GM23338 (cell line): ENCODE data around the gene BRAF. TPM values are rescaled to one million over a fixed set of nuclear protein-coding genes. Genes with fewer than 3 reads are reported as not detected.

Experiments used
- ATAC-seq: fragments of 200-7000 bp; cut with Tn5 transposase; 3 replicates; pipeline ENCODE4 v1.9.1; 2020
- DNase-seq: peaks from one replicate; pipeline ENCODE4 v3.0.0-alpha.2; 2015; ENCODE audit warnings: low spot score
- H2AFZ ChIP-seq: fragments of 200-600 bp; sonication (generic); 2 replicates; pipeline ENCODE4 v1.8.0; 2016; ENCODE audit warnings: antibody characterized with exemption, mild to moderate bottlenecking, moderate library complexity
- H3F3A ChIP-seq: fragments of 200-600 bp; sonication (generic); replicated peaks from 2 replicates; pipeline ENCODE4 v1.8.0; 2017; ENCODE audit warnings: antibody characterized with exemption, mixed run types, low read depth
- H3K27ac ChIP-seq: fragments of 200-600 bp; sonication (generic); 2 replicates; pipeline ENCODE4 v1.6.1; 2016; ENCODE audit warnings: low read depth
- H3K27me3 ChIP-seq: fragments of 200-600 bp; sonication (generic); 2 replicates; pipeline ENCODE4 v1.8.0; 2016; ENCODE audit warnings: mild to moderate bottlenecking, mixed run types, moderate library complexity; ENCODE audit not compliant: insufficient read depth
- H3K36me3 ChIP-seq: fragments of 200-600 bp; sonication (generic); 2 replicates; pipeline ENCODE4 v1.8.0; 2016; ENCODE audit warnings: mild to moderate bottlenecking; ENCODE audit not compliant: insufficient read depth
- H3K4me1 ChIP-seq: fragments of 200-600 bp; sonication (generic); 2 replicates; pipeline ENCODE4 v1.8.0; 2016; ENCODE audit warnings: mild to moderate bottlenecking, moderate library complexity; ENCODE audit not compliant: insufficient read depth
- H3K4me2 ChIP-seq: fragments of 200-600 bp; sonication (generic); 2 replicates; pipeline ENCODE4 v1.7.1; 2017; ENCODE audit warnings: mixed run types
- H3K4me3 ChIP-seq: fragments of 200-600 bp; sonication (generic); 2 replicates; pipeline ENCODE4 v1.6.1; 2016; ENCODE audit warnings: mixed run types
- H3K79me2 ChIP-seq: fragments of 200-600 bp; sonication (generic); replicated peaks from 2 replicates; pipeline ENCODE4 v1.8.0; 2017; ENCODE audit warnings: mild to moderate bottlenecking; ENCODE audit not compliant: insufficient read depth
- H3K9me2 ChIP-seq: fragments of 200-600 bp; sonication (generic); 2 replicates; pipeline ENCODE4 v1.8.0; 2017; ENCODE audit not compliant: insufficient read depth
- H4K20me1 ChIP-seq: fragments of 200-600 bp; sonication (generic); replicated peaks from 2 replicates; pipeline ENCODE4 v1.8.0; 2017; ENCODE audit warnings: mild to moderate bottlenecking; ENCODE audit not compliant: insufficient read depth
- H3K27ac Mint-ChIP-seq: 2 replicates; pipeline ENCODE4 v1.8.0; 2020; ENCODE audit warnings: inconsistent platforms, mild to moderate bottlenecking, moderate library complexity, mixed read lengths
- H3K27me3 Mint-ChIP-seq: 3 replicates; pipeline ENCODE4 v1.8.0; 2022; ENCODE audit warnings: low read depth, mild to moderate bottlenecking, moderate library complexity, mixed read lengths, inconsistent platforms; ENCODE audit not compliant: insufficient read depth, poor library complexity
- H3K36me3 Mint-ChIP-seq: 3 replicates; pipeline ENCODE4 v1.8.0; 2021; ENCODE audit warnings: low read depth, mild to moderate bottlenecking, inconsistent platforms, moderate library complexity, mixed read lengths
- H3K4me1 Mint-ChIP-seq: 3 replicates; pipeline ENCODE4 v1.8.0; 2020; ENCODE audit warnings: mild to moderate bottlenecking, inconsistent platforms, mixed read lengths
- H3K4me3 Mint-ChIP-seq: 3 replicates; pipeline ENCODE4 v1.8.0; 2021; ENCODE audit warnings: moderate library complexity, mild to moderate bottlenecking, inconsistent platforms, mixed read lengths
- H3K9me3 Mint-ChIP-seq: 3 replicates; pipeline ENCODE4 v1.8.0; 2020; ENCODE audit warnings: moderate library complexity, mild to moderate bottlenecking, inconsistent platforms, mixed read lengths
- CREB1 ChIP-seq: fragments of 250-450 bp; sonication (Bioruptor Pico); IDR thresholded peaks from 2 replicates; pipeline ENCODE4 v1.5.0; 2020; ENCODE audit warnings: low read depth, mild to moderate bottlenecking, moderate library complexity
- JUNB ChIP-seq: IDR thresholded peaks from one replicate; pipeline ENCODE4 v1.6.1; 2016; ENCODE audit warnings: antibody characterized with exemption; ENCODE audit not compliant: unreplicated experiment
- REST ChIP-seq: IDR thresholded peaks from one replicate; pipeline ENCODE4 v1.6.1; 2018; ENCODE audit warnings: antibody characterized with exemption; ENCODE audit not compliant: unreplicated experiment
- polyA plus RNA-seq: library from polyadenylated mRNA; unstranded; fragments of >200 nt; fragmentation: Nextera tagmentation; extraction: Ambion mirVana; gene quantifications from 2 replicates; pipeline ENCODE4 v1.2.1, GENCODE V29; 2016
- total RNA-seq: library from RNA; depleted of rRNA; stranded (reverse); fragments of >200 nt; shearing (Covaris generic); gene quantifications from 2 replicates; pipeline ENCODE4 v1.2.3, GENCODE V29; 2014
- TF ChIP-seq, protein P1 (sequence below), 2 experiments: fragments of 200-600 bp in 1 of 2; sonication (generic) in 1 of 2; conservative IDR thresholded peaks; 2 replicates each; pipeline versions ENCODE4 v1.5.1 to v1.6.1; 2016 to 2017; ENCODE audit warnings: antibody characterized with exemption in 2 of 2, low read depth in 2 of 2, mild to moderate bottlenecking in 2 of 2, moderate library complexity in 1 of 2

The BRAF gene
- total and polyA plus RNA-seq, 2 experiments from 2014 or later: 14.6 to 36.8 TPM

- no peak for TF ChIP-seq REST
Measured at GRCh38 chr7:140911746-140912145, 13.0 kb downstream of the BRAF start (continued).

GRCh38 chr7:140909476-140910161 lies 15.1 kb downstream of the BRAF start:
- no peaks in the 10 kb centered on the region for H3K36me3 ChIP-seq
- H3K79me2 ChIP-seq: peaks cover 98% of the 10 kb centered on the region
- H3K4me3 ChIP-seq: no peak overlapping the region
- no peaks in the 10 kb centered on the region for H3F3A ChIP-seq
- no peak overlapping the region for H3K4me2 ChIP-seq
- ATAC-seq: no peak
- H3K4me3 Mint-ChIP-seq: no peak overlapping the region
- no peak overlapping the region for H2AFZ ChIP-seq
- no peak overlapping the region for H3K27ac Mint-ChIP-seq
- TF ChIP-seq CREB1 (CRISPR knock-in tag) (no peak), JUNB (no peak)
- peaks cover 13% of the 10 kb centered on the region for H3K4me1 ChIP-seq
- no peaks in the 10 kb centered on the region; the same call in 1 of the 3 replicates for H3K9me3 Mint-ChIP-seq
- H3K27me3 ChIP-seq: peaks cover 26% of the 10 kb centered on the region
- H3K36me3 Mint-ChIP-seq: no peaks in the 10 kb centered on the region
- DNase-seq: no peak
- no peak overlapping the region for H3K27ac ChIP-seq
- peaks cover 65% of the 10 kb centered on the region for H4K20me1 ChIP-seq
- H3K4me1 Mint-ChIP-seq: peaks cover 17% of the 10 kb centered on the region
- peaks cover 10% of the 10 kb centered on the region for H3K27me3 Mint-ChIP-seq
- H3K9me2 ChIP-seq: no peaks in the 10 kb centered on the region

DNA sequence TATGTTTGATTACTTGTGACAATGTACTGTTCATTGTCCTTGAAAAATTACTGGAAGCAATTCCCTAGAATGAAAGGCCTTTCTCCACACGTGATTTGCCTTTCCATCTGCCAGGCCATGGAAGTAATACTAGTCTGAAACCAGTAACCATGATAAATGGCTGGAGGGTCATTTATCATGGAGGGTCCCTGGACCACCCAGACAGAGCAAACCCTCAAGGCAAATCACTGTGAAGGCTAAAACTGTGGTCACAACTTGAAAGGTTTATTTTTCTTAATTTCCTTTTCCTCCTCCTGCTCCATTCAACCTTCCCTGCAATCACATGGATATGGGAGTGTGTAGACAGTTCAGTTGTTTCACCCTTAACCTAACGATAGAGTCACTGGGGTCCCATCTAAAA lies 16.4 kb downstream of the BRAF start:
- Mint-ChIP-seq H3K4me3 (no peak overlapping the region), H3K27ac (no peak overlapping the region), H3K36me3 (peaks cover 9% of the 10 kb centered on the region), H3K27me3 (peaks cover 10% of the 10 kb centered on the region), H3K9me3 (peaks cover under 1% of the 10 kb centered on the region; the same call in 2 of the 3 replicates), H3K4me1 (peaks cover 12% of the 10 kb centered on the region)
- no peaks in the 10 kb centered on the region for H3K36me3 ChIP-seq
- H3F3A ChIP-seq: no peaks in the 10 kb centered on the region
- H3K4me1 ChIP-seq: peaks cover 5% of the 10 kb centered on the region
- H3K4me2 ChIP-seq: no peak overlapping the region
- H4K20me1 ChIP-seq: peaks cover 56% of the 10 kb centered on the region
- H3K4me3 ChIP-seq: no peak overlapping the region
- TF ChIP-seq, protein P1, sequence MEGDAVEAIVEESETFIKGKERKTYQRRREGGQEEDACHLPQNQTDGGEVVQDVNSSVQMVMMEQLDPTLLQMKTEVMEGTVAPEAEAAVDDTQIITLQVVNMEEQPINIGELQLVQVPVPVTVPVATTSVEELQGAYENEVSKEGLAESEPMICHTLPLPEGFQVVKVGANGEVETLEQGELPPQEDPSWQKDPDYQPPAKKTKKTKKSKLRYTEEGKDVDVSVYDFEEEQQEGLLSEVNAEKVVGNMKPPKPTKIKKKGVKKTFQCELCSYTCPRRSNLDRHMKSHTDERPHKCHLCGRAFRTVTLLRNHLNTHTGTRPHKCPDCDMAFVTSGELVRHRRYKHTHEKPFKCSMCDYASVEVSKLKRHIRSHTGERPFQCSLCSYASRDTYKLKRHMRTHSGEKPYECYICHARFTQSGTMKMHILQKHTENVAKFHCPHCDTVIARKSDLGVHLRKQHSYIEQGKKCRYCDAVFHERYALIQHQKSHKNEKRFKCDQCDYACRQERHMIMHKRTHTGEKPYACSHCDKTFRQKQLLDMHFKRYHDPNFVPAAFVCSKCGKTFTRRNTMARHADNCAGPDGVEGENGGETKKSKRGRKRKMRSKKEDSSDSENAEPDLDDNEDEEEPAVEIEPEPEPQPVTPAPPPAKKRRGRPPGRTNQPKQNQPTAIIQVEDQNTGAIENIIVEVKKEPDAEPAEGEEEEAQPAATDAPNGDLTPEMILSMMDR (conservative IDR thresholded peaks at IDR 0.05; ENCODE audit: low read depth in 2 of 2): no peak
- no peak for TF ChIP-seq CREB1 (CRISPR knock-in tag)
- no peak for DNase-seq
- ATAC-seq: no peak
- H2AFZ ChIP-seq: no peak overlapping the region
- H3K27ac ChIP-seq: no peak overlapping the region
- H3K9me2 ChIP-seq: no peaks in the 10 kb centered on the region
- peaks cover 14% of the 10 kb centered on the region for H3K27me3 ChIP-seq
- H3K79me2 ChIP-seq: peaks cover 98% of the 10 kb centered on the region
